GM19463 (cell line): ENCODE results near the gene KRT40.

Experiments used
- ATAC-seq: cut with Tn5 transposase; IDR thresholded peaks from one replicate; pipeline ENCODE4 v1.9.1; 2021; ENCODE audit warnings: mild to moderate bottlenecking, moderate library complexity; ENCODE audit not compliant: unreplicated experiment

The KRT40 gene

GRCh38 chr17:40997361-40997760, 13.2 kb upstream of the KRT40 start:
- ATAC-seq: no peak

DNA sequence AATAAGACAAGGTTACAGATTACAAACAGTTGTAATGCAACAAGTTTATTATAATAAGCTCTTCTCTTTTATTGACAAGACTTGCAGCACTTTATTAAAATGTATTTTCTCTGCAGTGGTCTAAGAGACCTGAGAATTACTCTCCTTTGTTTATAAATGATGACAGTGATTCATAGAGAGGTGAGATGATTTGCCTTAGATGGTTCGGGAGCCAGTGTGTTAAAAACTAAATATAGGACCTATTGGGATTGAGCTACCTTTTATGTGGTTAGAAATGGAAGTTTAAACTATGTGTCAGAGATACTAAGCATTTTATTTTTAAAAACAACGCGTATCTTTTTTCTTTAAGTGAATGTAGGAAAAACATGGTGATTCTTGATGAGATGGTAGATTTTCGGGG, 12.7 kb upstream of the KRT40 start:
- no peak for ATAC-seq

- ATAC-seq: no peak
Measured at GRCh38 chr17:40995116-40995515, 11.0 kb upstream of the KRT40 start.

- no peak for ATAC-seq
Measured at GRCh38 chr17:40993839-40994238, 9.7 kb upstream of the KRT40 start, which contains the start of gene KRTAP3-3. Gene KRTAP3-3 (minus strand): TSS chr17:40994164. CDS start chr17:40994097, 67 bp downstream.

- no peak for ATAC-seq
Measured at GRCh38 chr17:40993084-40993483, 9.0 kb upstream of the KRT40 start.

DNA sequence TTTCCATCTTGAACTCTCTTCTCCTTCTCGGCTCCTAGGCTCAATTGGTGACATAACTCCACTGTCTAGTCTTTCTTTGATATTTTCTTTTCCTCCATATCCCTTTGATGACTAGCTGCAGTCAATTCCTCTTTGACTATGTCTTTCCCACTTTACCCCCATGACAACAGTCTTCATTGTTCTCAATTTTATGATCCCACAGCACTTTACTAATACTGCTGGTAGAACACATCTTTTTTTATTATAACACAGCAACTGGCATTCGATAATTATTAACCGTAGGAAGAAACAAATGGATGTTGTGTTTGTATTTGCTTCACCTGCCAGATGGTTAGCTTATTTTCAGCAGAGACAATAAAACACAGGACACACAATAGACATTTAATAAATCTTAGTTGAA, 8.5 kb upstream of the KRT40 start:
- ATAC-seq: no peak

GRCh38 chr17:40986920-40987319, 2.8 kb upstream of the KRT40 start:
- ATAC-seq: no peak

GRCh38 chr17:40981115-40981514, 3.0 kb downstream of the KRT40 start:
- ATAC-seq: no peak

DNA sequence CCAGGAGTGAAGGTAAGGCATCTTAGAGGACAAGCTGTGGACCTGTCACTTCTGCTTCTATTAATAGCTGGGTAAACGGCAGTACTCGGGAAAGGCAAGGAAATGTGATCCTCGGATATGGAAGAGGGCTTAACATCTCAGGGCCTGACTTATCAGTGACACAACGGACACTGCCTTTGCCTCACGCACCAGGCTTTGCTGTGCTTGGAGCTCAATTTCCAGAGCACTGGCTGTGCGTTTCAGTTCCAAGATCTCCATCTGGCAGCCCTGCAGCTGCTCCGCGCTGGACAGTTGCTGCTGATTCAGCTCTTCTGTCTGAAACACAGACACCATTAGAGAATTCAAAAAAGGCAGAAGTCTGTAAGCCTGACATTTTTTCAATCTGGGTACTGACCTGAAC, 3.5 kb downstream of the KRT40 start:
- ATAC-seq: no peak

GRCh38 chr17:40980117-40980516, 4.0 kb downstream of the KRT40 start:
- no peak for ATAC-seq

- ATAC-seq: no peak
Measured at GRCh38 chr17:40978575-40979151, 5.5 kb downstream of the KRT40 start.

- ATAC-seq: no peak
Measured at GRCh38 chr17:40975516-40975915, 8.6 kb downstream of the KRT40 start.

GRCh38 chr17:40974366-40974765, 9.8 kb downstream of the KRT40 start:
- ATAC-seq: no peak

- no peak for ATAC-seq
Measured at GRCh38 chr17:40967582-40967981, 16.5 kb downstream of the KRT40 start.

GRCh38 chr17:40966848-40967247, 17.3 kb downstream of the KRT40 start, which contains the start of gene KRT39:
Gene KRT39 (minus strand): TSS chr17:40966948. CDS start chr17:40966856, 92 bp downstream.
- ATAC-seq: no peak

DNA sequence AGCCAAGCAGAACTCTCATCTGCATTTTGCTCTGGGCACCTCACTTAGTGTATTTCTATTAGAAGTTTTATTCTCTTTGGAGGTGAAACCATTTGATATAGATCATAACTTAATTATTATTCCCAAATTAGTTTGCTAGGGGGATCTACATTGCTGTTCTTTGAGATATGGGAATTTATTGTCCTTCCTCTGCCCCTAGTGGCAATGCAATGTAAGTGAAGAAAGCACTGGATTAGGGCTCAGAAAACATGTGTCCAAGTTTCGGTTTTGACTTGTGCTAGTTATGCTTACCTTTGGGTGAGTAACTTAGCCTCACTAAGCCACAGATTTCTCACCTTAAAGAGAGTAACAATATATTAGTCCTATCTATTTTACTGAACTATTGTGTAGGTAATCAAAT, 20.3 kb downstream of the KRT40 start:
- ATAC-seq: no peak

DNA sequence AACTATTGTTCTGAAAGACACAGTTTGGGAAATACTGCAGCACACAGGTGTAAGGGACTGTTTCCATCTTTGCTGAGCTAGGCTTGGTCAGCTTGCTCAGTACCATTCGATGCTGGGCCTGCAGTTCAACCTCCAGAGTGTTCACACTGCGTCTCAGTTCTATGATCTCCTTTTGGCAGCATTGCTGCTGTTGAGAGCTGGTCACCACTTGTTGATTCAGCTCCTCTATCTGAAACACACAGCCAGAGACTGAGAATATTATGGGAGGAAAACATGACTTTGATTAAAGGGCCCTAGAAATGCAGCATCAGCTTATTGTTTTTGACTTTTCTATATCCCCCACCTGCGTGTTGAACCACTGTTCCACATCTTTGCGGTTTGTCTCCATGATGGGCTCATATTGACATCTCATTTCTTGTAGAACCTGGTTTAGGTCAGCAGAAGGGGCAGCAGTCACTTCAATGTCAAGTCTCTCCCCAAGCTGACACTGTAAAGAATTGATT, 22.0 kb downstream of the KRT40 start:
- no peak for ATAC-seq

GRCh38 chr17:40961591-40961990, 22.5 kb downstream of the KRT40 start:
- no peak for ATAC-seq

GRCh38 chr17:40960144-40960543, 24.0 kb downstream of the KRT40 start:
- no peak for ATAC-seq

DNA sequence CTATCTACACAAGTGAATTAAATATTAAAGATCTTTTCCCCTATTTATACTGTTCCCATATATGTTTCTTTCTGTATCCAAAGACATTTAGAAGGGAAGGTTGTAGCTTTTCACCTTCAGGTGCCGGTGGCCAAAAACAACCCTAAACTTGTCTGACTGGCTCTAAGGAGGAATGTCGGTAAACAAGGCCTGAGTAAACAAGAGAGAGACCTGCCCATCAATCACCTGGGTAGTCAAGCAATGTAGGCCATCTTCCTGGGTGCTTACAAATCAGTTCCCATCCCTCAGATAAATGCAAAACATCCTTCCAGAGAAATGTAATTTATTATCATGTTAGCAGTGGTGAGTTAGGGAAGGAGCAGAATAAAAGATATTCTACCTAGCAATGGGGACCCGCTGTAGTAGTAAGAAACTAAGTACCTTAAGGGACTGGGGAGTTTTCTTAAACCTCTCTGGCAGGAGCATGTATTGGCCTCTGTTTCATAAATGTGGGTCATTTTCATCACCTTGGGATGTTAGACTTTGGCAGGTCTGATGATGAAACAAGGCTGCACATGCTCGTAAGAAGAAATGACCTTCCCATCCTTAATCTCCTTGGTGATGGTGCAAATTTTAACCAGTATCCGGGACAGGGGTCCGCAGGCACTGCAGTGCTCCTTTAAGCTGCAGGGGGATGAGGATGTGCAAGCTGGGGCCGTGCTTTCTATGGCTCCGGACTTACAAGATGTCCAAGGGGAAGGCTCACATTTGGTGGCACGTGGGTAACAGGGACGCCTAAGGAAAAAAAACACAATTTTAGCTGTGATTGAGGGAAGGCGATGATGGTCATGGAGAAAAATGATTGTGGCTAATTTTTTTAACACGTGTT, 25.8 kb downstream of the KRT40 start:
- no peak for ATAC-seq

DNA sequence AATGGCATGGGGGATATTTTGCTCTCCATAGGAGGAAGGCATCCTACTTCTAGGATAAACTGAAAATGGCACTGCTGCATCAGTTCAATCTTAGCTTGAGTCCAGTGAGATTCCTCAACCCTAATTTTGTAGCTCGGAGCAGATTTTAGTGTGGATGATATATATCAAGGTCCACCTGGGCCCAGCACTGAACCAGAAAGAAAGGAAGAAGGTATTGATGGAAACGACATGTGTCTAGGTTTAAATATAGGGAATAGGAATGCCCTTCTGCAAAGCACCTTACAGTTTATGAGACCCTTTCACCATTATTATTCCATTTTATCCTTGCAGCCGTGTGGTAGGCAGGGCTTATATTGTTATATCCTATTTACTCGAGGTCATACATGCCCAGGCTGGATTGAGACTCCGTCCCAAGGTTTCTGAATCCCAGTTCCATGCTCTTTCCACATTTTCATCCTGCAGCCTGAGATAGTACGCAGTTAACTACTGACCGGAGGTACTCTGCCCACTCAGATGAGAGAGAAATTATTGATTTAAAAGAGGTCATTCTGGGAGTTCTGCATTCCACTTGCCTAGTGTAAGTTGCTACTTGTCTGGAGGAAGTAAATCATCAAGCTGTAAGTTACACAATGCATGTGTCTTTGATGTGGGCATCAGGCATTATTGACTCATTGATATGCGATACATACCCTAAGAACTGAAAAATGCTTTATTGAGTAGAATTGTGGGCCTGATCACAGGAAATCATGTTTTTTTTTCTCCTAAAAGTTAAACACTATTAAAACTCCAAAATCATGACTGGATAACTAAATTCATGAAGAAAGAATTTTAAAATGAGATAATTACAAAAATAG, 27.5 kb downstream of the KRT40 start:
- ATAC-seq: no peak
